ENCODE measurements around the gene COL27A1.

- TF ChIP-seq CTCF (IDR thresholded peaks at IDR 0.05) (no peak), POLR2A (IDR thresholded peaks at IDR 0.05) (no peak), EP300 (IDR thresholded peaks at IDR 0.05; ENCODE audit: low read depth) (no peak)
These were observed 74.7 kb downstream of the COL27A1 start for GRCh38 chr9:114230068-114230467.

Measured in transverse colon (tissue), 3 donors.